ENCODE results near the gene ASH1L.
A peak's percentile ranks its signal among the peaks of the same experiment; 100 is the strongest.
"Not testable (repeated sequence)": the region's sequence is repeated elsewhere in the genome, so short reads cannot be mapped to it uniquely, and the experiment has no call there.

Gene ASH1L

DNA sequence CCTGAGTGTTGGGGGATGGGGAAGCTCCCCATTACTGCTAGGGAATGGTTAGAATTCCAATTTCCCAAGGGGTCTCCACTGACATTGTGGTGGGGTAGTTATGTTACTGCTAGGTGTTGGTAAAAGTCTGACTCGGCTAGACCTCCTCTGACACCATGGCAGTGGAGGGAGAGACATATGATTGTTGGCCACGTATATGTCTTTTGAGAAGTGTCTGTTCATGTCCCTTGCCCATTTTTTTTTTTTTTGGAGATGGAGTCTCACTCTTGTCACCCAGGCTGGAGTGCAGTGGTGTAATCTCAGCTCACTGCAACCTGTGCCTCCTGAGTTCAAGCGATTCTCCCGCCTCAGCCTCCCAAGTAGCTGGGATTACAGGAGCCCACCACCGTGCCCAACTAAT, 176.8 kb downstream of the ASH1L start:
- H3K9me3 ChIP-seq (ENCODE audit: control insufficient read depth in 2 of 2, low read length in 2 of 2); H3K4me3 ChIP-seq (ENCODE audit: low read length in 2 of 2); H3K27ac ChIP-seq (ENCODE audit: low read length); H3K27me3 ChIP-seq (ENCODE audit: control insufficient read depth in 1 of 2, insufficient read depth in 2 of 2, low read length in 2 of 2); H3K4me1 ChIP-seq (ENCODE audit: control insufficient read depth, insufficient read depth, low read length); H3K9ac ChIP-seq (ENCODE audit: low read length in 2 of 2): not testable (repeated sequence)
- H3K36me3 ChIP-seq (ENCODE audit: control insufficient read depth in 2 of 2, insufficient read depth in 2 of 2, low read length in 2 of 2) = peaks cover 7 to 11% of the 10 kb centered on the region in 2 donors

DNA sequence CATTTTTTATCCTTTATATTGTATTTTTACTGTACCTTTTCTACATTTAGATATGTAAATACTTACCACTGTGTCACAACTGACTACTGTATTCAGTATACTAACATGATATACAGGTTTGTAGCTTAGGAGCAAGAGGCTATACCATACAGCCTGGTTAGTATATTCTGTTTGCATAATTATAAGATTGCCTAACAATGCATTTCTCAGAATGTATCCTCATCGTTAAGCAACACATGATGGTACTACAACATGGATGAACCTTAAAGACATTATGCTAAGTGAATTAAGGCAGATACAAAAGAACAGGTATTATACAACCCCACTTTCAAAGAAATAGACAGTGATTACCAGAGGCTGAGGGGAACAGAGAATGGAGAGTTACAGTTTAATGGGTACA, 179.2 kb downstream of the ASH1L start:
- H3K9me3 ChIP-seq (ENCODE audit: control insufficient read depth in 2 of 2, low read length in 2 of 2) = no peaks in the 10 kb centered on the region
- H3K9ac ChIP-seq (ENCODE audit: low read length in 2 of 2) = no peak overlapping the region
- H3K4me1 ChIP-seq (ENCODE audit: control insufficient read depth, insufficient read depth, low read length) = no peaks in the 10 kb centered on the region
- H3K27ac ChIP-seq (ENCODE audit: low read length) = no peak overlapping the region
- no peak overlapping the region for H3K4me3 ChIP-seq (ENCODE audit: low read length in 2 of 2)
- peaks cover 11% of the 10 kb centered on the region in 2 donors for H3K36me3 ChIP-seq (ENCODE audit: control insufficient read depth in 2 of 2, insufficient read depth in 2 of 2, low read length in 2 of 2)
- no peaks in the 10 kb centered on the region for H3K27me3 ChIP-seq (ENCODE audit: control insufficient read depth in 1 of 2, insufficient read depth in 2 of 2, low read length in 2 of 2)

DNA sequence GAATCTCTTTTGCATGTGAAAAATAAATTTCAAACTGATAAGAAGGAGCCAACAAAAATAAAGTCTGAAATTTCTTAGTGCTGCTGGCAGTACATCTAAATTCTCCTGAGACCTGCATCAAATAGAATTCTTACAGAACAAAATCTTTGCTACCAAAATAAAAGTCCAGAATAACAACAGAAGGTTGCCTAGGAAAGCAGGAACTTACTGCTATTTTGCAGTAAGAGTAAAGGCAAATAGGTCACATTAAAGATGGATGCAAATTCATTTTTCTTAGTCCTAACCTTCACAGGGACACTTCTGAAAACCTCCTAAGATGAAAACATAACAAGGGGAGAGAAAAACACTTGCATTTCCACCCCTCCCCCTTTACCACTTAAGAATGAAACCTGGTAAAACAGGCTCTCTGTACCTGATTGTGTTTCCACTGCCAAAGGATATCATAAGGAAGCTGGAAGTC, 182.9 kb downstream of the ASH1L start:
- Histone ChIP-seq H3K9me3 (ENCODE audit: control insufficient read depth in 2 of 2, low read length in 2 of 2) (no peaks in the 10 kb centered on the region), H3K4me1 (ENCODE audit: control insufficient read depth, insufficient read depth, low read length) (no peaks in the 10 kb centered on the region), H3K27me3 (ENCODE audit: control insufficient read depth in 1 of 2, insufficient read depth in 2 of 2, low read length in 2 of 2) (no peaks in the 10 kb centered on the region), H3K36me3 (ENCODE audit: control insufficient read depth in 2 of 2, insufficient read depth in 2 of 2, low read length in 2 of 2) (peaks cover 16 to 20% of the 10 kb centered on the region in 2 donors), H3K27ac (ENCODE audit: low read length) (no peak overlapping the region), H3K9ac (ENCODE audit: low read length in 2 of 2) (no peak overlapping the region), H3K4me3 (ENCODE audit: low read length in 2 of 2) (no peak overlapping the region)

DNA sequence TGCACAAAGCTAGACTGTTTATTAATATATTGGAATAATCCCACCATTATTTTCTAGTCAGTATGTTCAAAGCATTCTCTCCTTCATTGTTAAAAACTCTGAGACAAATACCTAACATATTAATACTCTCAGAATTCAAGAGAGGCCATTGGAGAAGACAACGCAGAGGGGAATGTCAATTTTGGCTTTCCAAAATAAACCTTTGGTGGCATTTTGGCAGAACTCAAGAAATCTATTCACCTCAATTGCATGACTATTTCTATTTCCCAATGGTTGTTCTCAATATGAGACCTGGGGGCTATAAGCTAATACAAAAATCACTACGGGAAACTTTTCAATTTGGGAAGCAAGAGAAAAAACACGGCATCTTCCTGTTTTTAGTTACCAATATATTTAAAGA, 183.4 kb downstream of the ASH1L start:
- no peaks in the 10 kb centered on the region for H3K4me1 ChIP-seq (ENCODE audit: control insufficient read depth, insufficient read depth, low read length)
- H3K4me3 ChIP-seq (ENCODE audit: low read length in 2 of 2) = no peak overlapping the region
- no peaks in the 10 kb centered on the region for H3K9me3 ChIP-seq (ENCODE audit: control insufficient read depth in 2 of 2, low read length in 2 of 2)
- H3K36me3 ChIP-seq (ENCODE audit: control insufficient read depth in 2 of 2, insufficient read depth in 2 of 2, low read length in 2 of 2) = peaks cover 16 to 20% of the 10 kb centered on the region in 2 donors
- H3K27me3 ChIP-seq (ENCODE audit: control insufficient read depth in 1 of 2, insufficient read depth in 2 of 2, low read length in 2 of 2) = no peaks in the 10 kb centered on the region
- no peak overlapping the region for H3K9ac ChIP-seq (ENCODE audit: low read length in 2 of 2)
- no peak overlapping the region for H3K27ac ChIP-seq (ENCODE audit: low read length)

DNA sequence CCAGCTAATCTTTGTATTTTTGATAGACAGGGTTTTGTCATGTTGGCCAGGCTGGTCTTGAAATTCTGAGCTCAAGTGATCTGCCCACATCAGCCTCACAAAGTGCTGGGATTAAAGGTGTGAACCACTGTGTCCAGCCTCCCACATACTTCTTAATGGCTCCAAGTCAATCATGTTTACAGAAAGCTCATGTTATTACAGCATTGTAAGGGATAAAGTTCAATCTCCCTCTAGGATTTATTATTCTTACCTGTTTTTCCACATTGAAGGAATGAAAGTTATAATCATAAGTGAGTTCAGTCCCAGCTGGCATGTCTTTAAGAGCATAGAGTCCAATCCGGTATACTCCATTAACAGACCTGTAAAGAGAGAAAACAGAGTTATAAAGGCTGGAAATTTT, 202.6 kb downstream of the ASH1L start:
- H3K9me3 ChIP-seq (ENCODE audit: control insufficient read depth in 2 of 2, low read length in 2 of 2) = no peaks in the 10 kb centered on the region
- peaks cover 21 to 36% of the 10 kb centered on the region in 2 donors for H3K36me3 ChIP-seq (ENCODE audit: control insufficient read depth in 2 of 2, insufficient read depth in 2 of 2, low read length in 2 of 2)
- no peaks in the 10 kb centered on the region for H3K27me3 ChIP-seq (ENCODE audit: control insufficient read depth in 1 of 2, insufficient read depth in 2 of 2, low read length in 2 of 2)
- H3K9ac ChIP-seq (ENCODE audit: low read length in 2 of 2) = no peak overlapping the region
- H3K4me3 ChIP-seq (ENCODE audit: low read length in 2 of 2) = no peak overlapping the region
- H3K4me1 ChIP-seq (ENCODE audit: control insufficient read depth, insufficient read depth, low read length) = no peaks in the 10 kb centered on the region
- H3K27ac ChIP-seq (ENCODE audit: low read length) = no peak overlapping the region

DNA sequence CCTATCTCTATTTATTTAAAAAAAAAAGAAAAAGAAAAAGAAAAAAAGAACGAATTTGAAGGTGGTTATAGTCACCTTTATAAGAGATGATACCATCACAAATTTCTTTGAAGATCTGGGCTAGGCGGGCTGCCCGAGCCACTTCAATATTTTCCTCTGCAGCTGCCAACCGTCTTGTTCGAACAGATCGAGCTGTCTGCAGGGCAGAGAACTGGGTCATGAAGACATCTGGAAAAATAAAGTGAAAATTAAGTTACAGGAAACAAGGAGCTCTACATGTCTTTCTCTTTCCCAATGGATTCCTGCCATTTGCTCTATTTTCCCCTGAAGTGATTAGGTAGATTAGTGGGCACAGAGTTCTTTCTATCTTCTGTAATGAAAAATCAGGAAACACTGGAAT, 210.0 kb downstream of the ASH1L start:
- no peaks in the 10 kb centered on the region for H3K9me3 ChIP-seq (ENCODE audit: control insufficient read depth in 2 of 2, low read length in 2 of 2)
- peaks cover 47 to 49% of the 10 kb centered on the region in 2 donors for H3K36me3 ChIP-seq (ENCODE audit: control insufficient read depth in 2 of 2, insufficient read depth in 2 of 2, low read length in 2 of 2)
- H3K4me1 ChIP-seq (ENCODE audit: control insufficient read depth, insufficient read depth, low read length) = no peaks in the 10 kb centered on the region
- H3K9ac ChIP-seq (ENCODE audit: low read length in 2 of 2) = no peak overlapping the region
- H3K27me3 ChIP-seq (ENCODE audit: control insufficient read depth in 1 of 2, insufficient read depth in 2 of 2, low read length in 2 of 2) = no peaks in the 10 kb centered on the region
- no peak overlapping the region for H3K27ac ChIP-seq (ENCODE audit: low read length)
- H3K4me3 ChIP-seq (ENCODE audit: low read length in 2 of 2) = no peak overlapping the region

DNA sequence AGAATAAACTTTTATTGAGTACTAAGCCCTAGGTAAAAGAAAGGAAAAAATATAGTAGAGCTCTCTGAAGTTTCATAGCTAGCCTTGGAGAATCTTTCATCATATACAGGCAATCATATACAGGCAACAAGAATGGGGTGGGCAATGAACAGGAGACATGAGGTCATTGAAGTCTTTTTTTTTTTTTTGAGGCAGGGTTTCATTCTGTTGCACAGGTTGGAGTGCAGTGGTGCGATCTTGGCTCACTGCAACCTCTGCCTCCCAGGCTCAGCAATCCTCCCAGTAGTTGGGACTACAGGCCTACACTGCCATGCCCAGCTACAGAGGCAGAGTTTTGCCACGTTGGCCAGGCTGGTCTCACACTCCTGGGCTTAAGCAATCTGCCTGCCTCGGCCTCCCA, 219.8 kb downstream of the ASH1L start:
- no peaks in the 10 kb centered on the region for H3K4me1 ChIP-seq (ENCODE audit: control insufficient read depth, insufficient read depth, low read length)
- no peaks in the 10 kb centered on the region for H3K27me3 ChIP-seq (ENCODE audit: control insufficient read depth in 1 of 2, insufficient read depth in 2 of 2, low read length in 2 of 2)
- H3K9me3 ChIP-seq (ENCODE audit: control insufficient read depth in 2 of 2, low read length in 2 of 2) = no peaks in the 10 kb centered on the region
- peaks cover 65 to 66% of the 10 kb centered on the region in 2 donors for H3K36me3 ChIP-seq (ENCODE audit: control insufficient read depth in 2 of 2, insufficient read depth in 2 of 2, low read length in 2 of 2)
- H3K4me3 ChIP-seq (ENCODE audit: low read length in 2 of 2) = no peak overlapping the region
- no peak overlapping the region for H3K27ac ChIP-seq (ENCODE audit: low read length)
- no peak overlapping the region for H3K9ac ChIP-seq (ENCODE audit: low read length in 2 of 2)

DNA sequence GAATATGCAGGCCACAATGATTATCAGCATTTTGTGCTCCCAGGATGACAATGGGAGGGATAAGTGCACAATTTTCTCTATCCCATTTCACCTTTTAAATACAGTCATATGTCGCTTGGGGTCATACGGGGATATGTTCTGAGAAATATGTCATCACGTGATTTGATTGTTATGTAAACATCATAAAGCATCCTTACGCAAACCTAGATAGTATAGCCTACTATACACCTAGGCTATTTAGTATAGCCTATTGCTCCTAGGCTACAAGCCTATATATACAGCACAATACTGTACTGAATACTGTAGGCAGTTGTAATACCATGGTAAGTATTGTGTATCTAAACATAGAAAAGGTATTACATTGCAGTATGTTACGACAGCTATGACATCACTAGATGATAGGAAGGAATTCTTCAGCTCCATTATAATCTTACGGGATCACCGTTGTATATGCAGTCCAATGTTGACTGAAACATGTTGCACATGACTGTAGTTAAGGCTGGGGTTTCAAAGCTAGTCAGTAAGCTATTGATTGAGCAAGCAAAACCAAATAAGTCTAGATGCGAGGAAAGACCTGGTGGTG, 223.0 kb downstream of the ASH1L start:
- Histone ChIP-seq H3K4me1 (ENCODE audit: control insufficient read depth, insufficient read depth, low read length) (no peaks in the 10 kb centered on the region), H3K4me3 (ENCODE audit: low read length in 2 of 2) (no peak overlapping the region), H3K27me3 (ENCODE audit: control insufficient read depth in 1 of 2, insufficient read depth in 2 of 2, low read length in 2 of 2) (no peaks in the 10 kb centered on the region), H3K9ac (ENCODE audit: low read length in 2 of 2) (no peak overlapping the region), H3K27ac (ENCODE audit: low read length) (no peak overlapping the region), H3K36me3 (ENCODE audit: control insufficient read depth in 2 of 2, insufficient read depth in 2 of 2, low read length in 2 of 2) (peaks cover 51 to 64% of the 10 kb centered on the region in 2 donors), H3K9me3 (ENCODE audit: control insufficient read depth in 2 of 2, low read length in 2 of 2) (no peaks in the 10 kb centered on the region)

DNA sequence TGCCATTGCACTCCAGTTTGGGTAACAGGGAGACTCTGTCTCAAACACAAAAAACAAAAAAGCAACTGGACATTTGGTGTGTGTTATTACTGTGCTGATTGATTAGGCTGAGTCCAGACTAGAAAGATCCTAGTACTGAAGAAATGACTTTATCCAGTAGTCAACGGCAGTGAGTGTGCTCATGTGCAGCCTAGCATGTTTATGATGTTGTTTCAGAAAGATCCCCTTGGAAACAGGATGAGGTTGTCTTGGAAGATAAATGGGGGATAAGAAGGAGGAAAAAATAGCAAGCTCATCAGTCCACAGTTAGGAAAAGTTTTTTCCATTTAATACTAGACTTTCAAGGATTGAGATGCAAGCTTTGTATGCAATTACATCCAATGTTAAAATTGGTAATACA, 227.6 kb downstream of the ASH1L start:
- Histone ChIP-seq H3K9me3 (ENCODE audit: control insufficient read depth in 2 of 2, low read length in 2 of 2) (no peaks in the 10 kb centered on the region), H3K4me3 (ENCODE audit: low read length in 2 of 2) (no peak overlapping the region), H3K27me3 (ENCODE audit: control insufficient read depth in 1 of 2, insufficient read depth in 2 of 2, low read length in 2 of 2) (no peaks in the 10 kb centered on the region), H3K36me3 (ENCODE audit: control insufficient read depth in 2 of 2, insufficient read depth in 2 of 2, low read length in 2 of 2) (peaks cover 28 to 56% of the 10 kb centered on the region in 2 donors), H3K27ac (ENCODE audit: low read length) (no peak overlapping the region), H3K4me1 (ENCODE audit: control insufficient read depth, insufficient read depth, low read length) (no peaks in the 10 kb centered on the region), H3K9ac (ENCODE audit: low read length in 2 of 2) (peak overlapping the region in 1 of 2 donors; percentile 29)

DNA sequence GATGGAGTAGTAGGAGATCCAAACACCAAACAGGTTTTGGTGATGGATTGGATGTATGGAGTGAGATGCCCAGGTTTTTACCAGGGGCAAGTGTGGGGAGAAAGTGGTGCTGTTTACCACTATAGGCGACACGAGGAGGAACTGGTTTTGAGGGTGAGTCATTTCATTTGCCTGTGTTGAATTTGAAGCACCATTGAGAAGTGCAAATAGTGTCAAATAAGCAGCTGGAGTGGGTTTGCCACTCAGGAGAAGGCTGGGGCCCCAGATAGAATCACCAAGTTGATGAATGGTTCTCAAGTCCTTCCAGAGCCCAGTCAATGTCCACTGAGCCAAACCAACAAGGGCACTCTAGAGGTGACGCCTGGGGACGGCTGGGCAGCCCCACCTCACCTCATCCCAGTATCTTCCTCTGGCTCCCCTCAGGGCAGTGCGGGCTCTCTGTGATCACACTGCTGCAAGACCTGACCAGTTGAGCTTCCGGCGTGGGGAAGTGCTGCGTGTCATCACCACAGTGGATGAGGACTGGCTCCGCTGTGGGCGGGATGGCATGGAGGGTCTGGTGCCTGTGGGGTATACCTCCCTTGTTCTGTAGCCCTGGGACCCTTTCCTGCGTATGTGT, 232.5 kb downstream of the ASH1L start:
- Histone ChIP-seq H3K9ac (ENCODE audit: low read length in 2 of 2) (no peak overlapping the region), H3K4me3 (ENCODE audit: low read length in 2 of 2) (no peak overlapping the region), H3K27me3 (ENCODE audit: control insufficient read depth in 1 of 2, insufficient read depth in 2 of 2, low read length in 2 of 2) (no peaks in the 10 kb centered on the region), H3K4me1 (ENCODE audit: control insufficient read depth, insufficient read depth, low read length) (peaks cover 13% of the 10 kb centered on the region), H3K9me3 (ENCODE audit: control insufficient read depth in 2 of 2, low read length in 2 of 2) (no peaks in the 10 kb centered on the region), H3K36me3 (ENCODE audit: control insufficient read depth in 2 of 2, insufficient read depth in 2 of 2, low read length in 2 of 2) (peaks cover 9 to 33% of the 10 kb centered on the region in 2 donors), H3K27ac (ENCODE audit: low read length) (no peak overlapping the region)

DNA sequence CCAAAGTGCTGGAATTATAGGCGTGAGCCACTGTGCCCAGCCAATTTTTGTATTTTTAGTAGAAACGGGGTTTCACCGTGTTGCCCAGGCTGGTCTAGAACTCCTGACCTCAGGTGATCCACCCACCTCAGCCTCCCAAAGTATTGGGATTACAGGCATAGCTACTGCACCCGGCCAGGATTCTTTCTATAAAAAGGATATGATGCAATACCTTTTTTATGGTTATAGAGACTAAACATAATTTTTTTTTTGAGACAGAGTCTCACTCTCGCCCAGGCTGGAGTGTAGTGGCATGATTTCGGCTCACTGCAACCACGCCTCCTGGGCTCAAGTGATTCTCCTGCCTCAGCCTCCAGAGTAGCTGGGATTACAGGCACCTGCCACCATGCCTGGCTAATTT, 233.7 kb downstream of the ASH1L start:
- not testable (repeated sequence) for H3K4me3 ChIP-seq (ENCODE audit: low read length in 2 of 2); H3K27ac ChIP-seq (ENCODE audit: low read length); H3K9ac ChIP-seq (ENCODE audit: low read length in 2 of 2); H3K27me3 ChIP-seq (ENCODE audit: control insufficient read depth in 1 of 2, insufficient read depth in 2 of 2, low read length in 2 of 2); H3K9me3 ChIP-seq (ENCODE audit: control insufficient read depth in 2 of 2, low read length in 2 of 2)
- Histone ChIP-seq H3K4me1 (ENCODE audit: control insufficient read depth, insufficient read depth, low read length) (peaks cover 23% of the 10 kb centered on the region), H3K36me3 (ENCODE audit: control insufficient read depth in 2 of 2, insufficient read depth in 2 of 2, low read length in 2 of 2) (peaks cover 9 to 30% of the 10 kb centered on the region in 2 donors)

Data from stomach smooth muscle (tissue), 2 donors.